ENCODE measurements around the gene SNRK.

The SNRK gene

DNA sequence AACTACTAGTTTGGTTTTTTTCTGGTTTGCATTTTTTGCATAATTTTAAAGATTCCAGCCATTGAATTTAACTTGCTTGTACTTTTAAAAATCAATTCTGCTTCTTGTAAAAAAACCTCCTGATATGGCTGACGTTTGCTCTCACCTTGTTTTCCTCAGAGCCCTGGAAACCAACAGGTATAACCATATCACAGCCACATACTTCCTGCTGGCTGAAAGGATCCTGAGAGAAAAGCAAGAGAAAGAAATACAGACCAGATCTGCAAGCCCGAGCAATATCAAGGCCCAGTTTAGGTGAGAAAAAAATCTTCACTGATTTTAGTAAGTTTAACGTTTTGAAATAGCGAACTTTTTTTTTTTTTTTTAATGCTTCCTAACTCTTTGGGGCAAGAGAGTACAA is 56.8 kb downstream of the SNRK start:
- DNase-seq (ENCODE audit: low read depth), result no peak
- TF ChIP-seq CTCF (IDR thresholded peaks at IDR 0.05; ENCODE audit: insufficient read depth, low read depth, low read length, missing control alignments), result no peak
- no peak overlapping the region for H3K4me3 ChIP-seq (ENCODE audit: low read length)

- no peak overlapping the region for H3K4me3 ChIP-seq (ENCODE audit: low read length)
- no peak for TF ChIP-seq CTCF (IDR thresholded peaks at IDR 0.05; ENCODE audit: insufficient read depth, low read depth, low read length, missing control alignments)
- DNase-seq (ENCODE audit: low read depth), result no peak
Measured at GRCh38 chr3:43343815-43344214, 57.5 kb downstream of the SNRK start.

DNA sequence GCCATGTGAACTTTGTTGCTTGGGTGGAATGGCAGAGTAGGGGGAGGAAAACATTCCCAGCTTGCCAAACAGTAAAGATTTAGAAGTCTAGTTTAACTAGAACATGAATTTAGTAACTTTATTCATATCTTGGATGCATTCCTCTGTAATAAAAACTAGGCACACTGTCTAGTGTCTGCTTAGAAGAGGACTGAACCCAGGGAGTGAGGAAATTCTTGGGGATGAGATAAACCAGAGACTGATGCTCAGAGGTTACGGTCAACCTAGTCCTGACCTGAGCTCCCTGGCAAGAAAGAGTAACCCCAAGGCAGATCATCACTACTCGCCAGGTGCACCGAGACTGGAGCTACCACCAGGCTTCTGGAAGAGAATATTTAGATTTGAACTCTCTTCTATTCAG is 58.2 kb downstream of the SNRK start:
- H3K4me3 ChIP-seq (ENCODE audit: low read length), result no peak overlapping the region
- no peak for TF ChIP-seq CTCF (IDR thresholded peaks at IDR 0.05; ENCODE audit: insufficient read depth, low read depth, low read length, missing control alignments)
- no peak for DNase-seq (ENCODE audit: low read depth)

DNA sequence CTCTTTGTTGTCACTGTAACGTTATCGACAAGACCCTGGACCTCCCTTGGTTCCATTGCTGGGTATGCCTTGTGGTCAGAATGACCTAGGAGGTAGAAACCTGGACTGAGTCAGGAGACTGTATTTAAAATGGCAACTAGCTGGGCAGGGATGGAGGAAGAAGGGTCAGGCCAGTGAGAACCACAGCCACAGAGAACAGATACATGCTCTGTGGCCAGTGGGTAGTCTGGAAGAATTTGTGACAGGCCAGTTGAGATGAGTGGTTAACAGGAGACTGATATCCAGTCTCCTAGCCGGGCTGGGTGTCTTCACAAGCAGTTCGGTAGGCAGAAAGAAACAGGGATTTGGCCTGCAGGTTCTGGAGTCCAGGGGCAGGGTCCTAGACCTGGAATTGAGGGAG is 58.9 kb downstream of the SNRK start:
- no peak for DNase-seq (ENCODE audit: low read depth)
- no peak overlapping the region for H3K4me3 ChIP-seq (ENCODE audit: low read length)
- no peak for TF ChIP-seq CTCF (IDR thresholded peaks at IDR 0.05; ENCODE audit: insufficient read depth, low read depth, low read length, missing control alignments)

GRCh38 chr3:43345877-43346276 is 59.5 kb downstream of the SNRK start:
- DNase-seq (ENCODE audit: low read depth), result no peak
- H3K4me3 ChIP-seq (ENCODE audit: low read length), result no peak overlapping the region
- no peak for TF ChIP-seq CTCF (IDR thresholded peaks at IDR 0.05; ENCODE audit: insufficient read depth, low read depth, low read length, missing control alignments)

- DNase-seq (ENCODE audit: low read depth), result no peak
- no peak overlapping the region for H3K4me3 ChIP-seq (ENCODE audit: low read length)
- no peak for TF ChIP-seq CTCF (IDR thresholded peaks at IDR 0.05; ENCODE audit: insufficient read depth, low read depth, low read length, missing control alignments)
Measured at GRCh38 chr3:43346978-43347749, 60.8 kb downstream of the SNRK start.

DNA sequence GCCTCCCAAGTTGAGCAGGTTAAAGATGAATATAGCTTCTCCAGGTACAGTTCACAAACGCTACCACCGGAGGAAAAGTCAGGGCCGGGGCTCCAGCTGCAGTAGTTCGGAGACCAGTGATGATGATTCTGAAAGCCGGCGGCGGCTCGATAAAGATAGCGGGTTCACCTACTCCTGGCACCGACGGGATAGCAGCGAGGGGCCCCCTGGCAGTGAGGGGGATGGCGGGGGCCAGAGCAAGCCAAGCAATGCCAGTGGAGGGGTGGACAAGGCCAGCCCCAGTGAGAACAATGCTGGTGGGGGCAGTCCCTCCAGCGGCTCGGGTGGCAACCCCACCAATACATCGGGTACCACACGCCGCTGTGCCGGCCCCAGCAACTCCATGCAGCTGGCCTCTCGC is 61.4 kb downstream of the SNRK start:
- no peak overlapping the region for H3K4me3 ChIP-seq (ENCODE audit: low read length)
- no peak for DNase-seq (ENCODE audit: low read depth)
- TF ChIP-seq CTCF (IDR thresholded peaks at IDR 0.05; ENCODE audit: insufficient read depth, low read depth, low read length, missing control alignments), result no peak
